CD4-positive, alpha-beta T cell treated with Interferon alpha-2 for 1 hour (primary cell): ENCODE measurements around the gene MYO5B.

Experiments
- DNase-seq, 2 donors: peaks; one replicate each; pipeline ENCODE4 v3.0.0-alpha.2; 2020 to 2022

MYO5B gene

GRCh38 chr18:50004013-50004412 is 190.9 kb downstream of the MYO5B start:
- DNase-seq: no peak

- DNase-seq: no peak
Measured at GRCh38 chr18:50002781-50003180, 192.2 kb downstream of the MYO5B start.

GRCh38 chr18:50000227-50000626 is 194.7 kb downstream of the MYO5B start:
- DNase-seq: no peak

GRCh38 chr18:49999128-49999527 is 195.8 kb downstream of the MYO5B start:
- no peak for DNase-seq

- DNase-seq: no peak
Measured at GRCh38 chr18:49997558-49997957, 197.4 kb downstream of the MYO5B start.

- DNase-seq: no peak
Measured at GRCh38 chr18:49994410-49994809, 200.5 kb downstream of the MYO5B start.

GRCh38 chr18:49993299-49993698 is 201.6 kb downstream of the MYO5B start:
- no peak for DNase-seq

GRCh38 chr18:49988733-49989132 is 206.2 kb downstream of the MYO5B start:
- no peak for DNase-seq

- no peak for DNase-seq
Measured at GRCh38 chr18:49988101-49988500, 206.8 kb downstream of the MYO5B start.

- no peak for DNase-seq
Measured at GRCh38 chr18:49985236-49985635, 209.7 kb downstream of the MYO5B start.

GRCh38 chr18:49980896-49981295 is 214.1 kb downstream of the MYO5B start:
- no peak for DNase-seq

- no peak for DNase-seq
Measured at GRCh38 chr18:49976795-49977560, 218.0 kb downstream of the MYO5B start.

- no peak for DNase-seq
Measured at GRCh38 chr18:49976001-49976400, 218.9 kb downstream of the MYO5B start.

- DNase-seq: no peak
Measured at GRCh38 chr18:49974079-49974478, 220.9 kb downstream of the MYO5B start.

GRCh38 chr18:49973592-49973991 is 221.4 kb downstream of the MYO5B start:
- DNase-seq: no peak

- DNase-seq: no peak
Measured at GRCh38 chr18:49972535-49972934, 222.4 kb downstream of the MYO5B start.

GRCh38 chr18:49971462-49971861 is 223.5 kb downstream of the MYO5B start:
- DNase-seq: no peak

- DNase-seq: no peak
Measured at GRCh38 chr18:49970319-49970718, 224.6 kb downstream of the MYO5B start.

- DNase-seq: no peak
Measured at GRCh38 chr18:49968644-49969309, 226.2 kb downstream of the MYO5B start.

- no peak for DNase-seq
Measured at GRCh38 chr18:49967636-49968313, 227.2 kb downstream of the MYO5B start.

- DNase-seq: no peak
Measured at GRCh38 chr18:49967171-49967570, 227.8 kb downstream of the MYO5B start.

GRCh38 chr18:49966090-49966489 is 228.9 kb downstream of the MYO5B start:
- no peak for DNase-seq

GRCh38 chr18:49963217-49963616 is 231.7 kb downstream of the MYO5B start:
- no peak for DNase-seq

GRCh38 chr18:49961271-49961670 is 233.7 kb downstream of the MYO5B start:
- DNase-seq: no peak
